Stomach (tissue), 4 donors: ENCODE measurements around the gene BROX.
"Not testable (repeated sequence)": the region's sequence is repeated elsewhere in the genome, so short reads cannot be mapped to it uniquely, and the experiment has no call there.

Experiments used
- POLR2A ChIP-seq, 4 donors: fragments of 450-650 bp; IDR thresholded peaks; one replicate each; pipeline ENCODE4 v1.6.1; 2016; ENCODE audit warnings: antibody characterized with exemption in 4 of 4, control low read depth in 2 of 4, mild to moderate bottlenecking in 1 of 4, moderate library complexity in 1 of 4
- TF ChIP-seq, protein P1 (sequence below), 7 experiments: fragments of 450-650 bp in 4 of 7; fragments of 200-600 bp in 3 of 7; sonication (generic) in 3 of 7; IDR thresholded peaks; one replicate each; pipeline ENCODE4 v1.5.1; 2016 to 2019; ENCODE audit warnings: antibody characterized with exemption in 7 of 7, control low read depth in 2 of 7, mild to moderate bottlenecking in 1 of 7

GRCh38 chr1:222741630-222742457, 29.5 kb downstream of the BROX start:
- TF ChIP-seq, protein P1, sequence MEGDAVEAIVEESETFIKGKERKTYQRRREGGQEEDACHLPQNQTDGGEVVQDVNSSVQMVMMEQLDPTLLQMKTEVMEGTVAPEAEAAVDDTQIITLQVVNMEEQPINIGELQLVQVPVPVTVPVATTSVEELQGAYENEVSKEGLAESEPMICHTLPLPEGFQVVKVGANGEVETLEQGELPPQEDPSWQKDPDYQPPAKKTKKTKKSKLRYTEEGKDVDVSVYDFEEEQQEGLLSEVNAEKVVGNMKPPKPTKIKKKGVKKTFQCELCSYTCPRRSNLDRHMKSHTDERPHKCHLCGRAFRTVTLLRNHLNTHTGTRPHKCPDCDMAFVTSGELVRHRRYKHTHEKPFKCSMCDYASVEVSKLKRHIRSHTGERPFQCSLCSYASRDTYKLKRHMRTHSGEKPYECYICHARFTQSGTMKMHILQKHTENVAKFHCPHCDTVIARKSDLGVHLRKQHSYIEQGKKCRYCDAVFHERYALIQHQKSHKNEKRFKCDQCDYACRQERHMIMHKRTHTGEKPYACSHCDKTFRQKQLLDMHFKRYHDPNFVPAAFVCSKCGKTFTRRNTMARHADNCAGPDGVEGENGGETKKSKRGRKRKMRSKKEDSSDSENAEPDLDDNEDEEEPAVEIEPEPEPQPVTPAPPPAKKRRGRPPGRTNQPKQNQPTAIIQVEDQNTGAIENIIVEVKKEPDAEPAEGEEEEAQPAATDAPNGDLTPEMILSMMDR (IDR thresholded peaks at IDR 0.05): not testable (repeated sequence)
- TF ChIP-seq POLR2A (IDR thresholded peaks at IDR 0.05): not testable (repeated sequence)
